Neural progenitor cell (in vitro differentiated cells): Measurements from ENCODE around the gene SPINT3. TPM values are rescaled to one million over a fixed set of nuclear protein-coding genes. Genes with fewer than 3 reads are reported as not detected.

ENCODE experiments used
- DNase-seq: peaks from one replicate; pipeline ENCODE4 v3.0.0-alpha.2; 2016; ENCODE audit warnings: low spot score
- H2AFZ ChIP-seq: fragments of 200-600 bp; sonication (generic); replicated peaks from 2 replicates; pipeline ENCODE4 v1.6.1; 2016; ENCODE audit warnings: antibody characterized with exemption
- H3F3A ChIP-seq: fragments of 200-600 bp; sonication (generic); 2 replicates; pipeline ENCODE4 v1.6.1; 2016; ENCODE audit warnings: antibody characterized with exemption, low read depth
- H3K27ac ChIP-seq: fragments of 200-600 bp; sonication (generic); 2 replicates; pipeline ENCODE4 v1.5.1; 2016; ENCODE audit warnings: mild to moderate bottlenecking
- H3K27me3 ChIP-seq: fragments of 200-600 bp; sonication (generic); 2 replicates; pipeline ENCODE4 v1.6.1; 2016; ENCODE audit warnings: mild to moderate bottlenecking, moderate library complexity
- H3K36me3 ChIP-seq: fragments of 200-600 bp; sonication (generic); 2 replicates; pipeline ENCODE4 v1.5.1; 2016
- H3K4me1 ChIP-seq: fragments of 200-600 bp; sonication (generic); 2 replicates; pipeline ENCODE4 v1.6.1; 2016; ENCODE audit warnings: mixed run types
- H3K4me2 ChIP-seq: fragments of 200-600 bp; sonication (generic); 2 replicates; pipeline ENCODE4 v1.6.1; 2016
- H3K4me3 ChIP-seq: fragments of 200-600 bp; sonication (generic); 2 replicates; pipeline ENCODE4 v1.5.1; 2016
- H3K79me2 ChIP-seq: fragments of 200-600 bp; sonication (generic); 2 replicates; pipeline ENCODE4 v1.6.1; 2016; ENCODE audit warnings: low read depth
- H3K9ac ChIP-seq: fragments of 200-600 bp; sonication (generic); 2 replicates; pipeline ENCODE4 v1.6.1; 2016
- H3K9me3 ChIP-seq: fragments of 200-600 bp; sonication (generic); 2 replicates; pipeline ENCODE4 v1.5.1; 2016; ENCODE audit warnings: low read depth
- H4K20me1 ChIP-seq: fragments of 200-600 bp; sonication (generic); 2 replicates; pipeline ENCODE4 v1.6.1; 2016; ENCODE audit warnings: low read depth
- H3K27ac Mint-ChIP-seq: 3 replicates; pipeline ENCODE4 v1.8.0; 2021; ENCODE audit warnings: mixed read lengths
- H3K27me3 Mint-ChIP-seq: 2 replicates; pipeline ENCODE4 v1.8.0; 2022; ENCODE audit warnings: low read depth, mild to moderate bottlenecking, inconsistent platforms, moderate library complexity, mixed read lengths; ENCODE audit not compliant: insufficient read depth
- H3K36me3 Mint-ChIP-seq: 3 replicates; pipeline ENCODE4 v1.8.0; 2021; ENCODE audit warnings: mixed read lengths
- H3K4me1 Mint-ChIP-seq: 3 replicates; pipeline ENCODE4 v1.8.0; 2021; ENCODE audit warnings: mixed read lengths
- H3K4me3 Mint-ChIP-seq: 3 replicates; pipeline ENCODE4 v1.8.0; 2021; ENCODE audit warnings: mild to moderate bottlenecking, moderate library complexity, mixed read lengths
- H3K9me3 Mint-ChIP-seq: 3 replicates; pipeline ENCODE4 v1.8.0; 2020; ENCODE audit warnings: mixed read lengths
- EZH2 ChIP-seq: fragments of 200-600 bp; sonication (generic); IDR thresholded peaks from 2 replicates; pipeline ENCODE4 v1.6.1; 2017; ENCODE audit warnings: antibody characterized with exemption, mild to moderate bottlenecking, moderate library complexity
- EZH2phosphoT487 ChIP-seq: fragments of 200-600 bp; sonication (generic); IDR thresholded peaks from 2 replicates; pipeline ENCODE4 v1.6.1; 2017; ENCODE audit warnings: antibody characterized with exemption
- total RNA-seq: library from RNA; depleted of rRNA; stranded (reverse); fragments of >200 nt; gene quantifications from 2 replicates; pipeline ENCODE4 v1.2.3, GENCODE V29; 2015; ENCODE audit warnings: low replicate concordance
- TF ChIP-seq, protein P1 (sequence below): fragments of 200-600 bp; sonication (generic); IDR thresholded peaks from 2 replicates; pipeline ENCODE4 v1.5.1; 2017; ENCODE audit warnings: antibody characterized with exemption, mild to moderate bottlenecking

The SPINT3 gene
- total RNA-seq, 1 donor from 2014 or later = not detected

DNA sequence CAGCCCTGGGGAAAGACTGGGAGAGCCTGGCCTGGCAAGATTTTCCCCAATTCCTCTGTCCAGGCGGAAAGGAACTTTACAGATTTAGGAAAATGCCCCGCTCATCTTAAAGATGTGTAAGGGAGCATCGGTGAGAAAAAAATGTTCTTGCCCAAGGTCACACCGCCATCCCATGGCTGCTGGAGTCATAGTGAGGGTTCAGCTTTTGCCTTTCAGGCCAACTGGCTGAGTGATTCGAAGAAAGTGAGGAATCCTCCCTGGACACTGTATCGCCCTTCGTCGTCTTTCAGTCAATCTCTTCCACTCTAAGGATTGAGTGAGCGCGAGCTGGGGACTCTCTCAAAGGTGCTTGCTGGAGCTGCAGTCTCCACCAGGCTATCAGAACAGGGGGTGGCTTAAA, 44.5 kb downstream of the SPINT3 start:
- peak overlapping the region; percentile 81 for H3K4me3 Mint-ChIP-seq

DNA sequence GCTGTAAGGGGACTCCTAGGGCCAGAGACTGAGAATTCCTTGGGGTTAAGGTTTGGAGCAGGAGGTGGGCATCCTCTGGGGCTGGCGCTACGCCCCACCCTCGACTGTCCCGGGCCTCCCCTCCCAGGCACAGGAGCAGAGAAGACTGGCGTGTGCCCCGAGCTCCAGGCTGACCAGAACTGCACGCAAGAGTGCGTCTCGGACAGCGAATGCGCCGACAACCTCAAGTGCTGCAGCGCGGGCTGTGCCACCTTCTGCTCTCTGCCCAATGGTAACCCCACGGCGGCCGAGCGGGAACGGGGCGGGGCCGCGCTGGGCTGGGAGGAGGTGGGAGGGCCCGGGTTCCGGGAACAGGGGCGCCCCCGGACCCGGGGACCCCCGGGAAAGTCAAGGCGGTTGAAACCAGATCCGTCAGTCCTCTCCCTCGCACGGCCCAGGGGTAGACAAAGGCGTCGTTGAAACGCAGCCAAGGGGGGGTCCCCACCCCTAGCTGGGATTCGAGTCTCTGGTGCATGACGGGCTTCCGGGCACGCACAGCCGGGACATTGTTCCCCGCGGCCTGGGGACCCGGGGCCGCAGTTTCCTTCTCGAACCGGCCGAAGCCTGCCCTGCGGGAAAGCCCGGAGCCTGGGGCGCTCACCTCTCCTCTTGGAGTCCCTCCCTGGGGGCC, 45.0 kb downstream of the SPINT3 start:
- no peaks in the 10 kb centered on the region for H3K9me3 ChIP-seq
- no peak overlapping the region for H3K9ac ChIP-seq
- Mint-ChIP-seq H3K36me3 (no peaks in the 10 kb centered on the region), H3K27me3 (peaks cover 17% of the 10 kb centered on the region), H3K4me1 (peaks cover 13% of the 10 kb centered on the region), H3K27ac (no peak overlapping the region), H3K9me3 (peaks cover 6% of the 10 kb centered on the region), H3K4me3 (peak overlapping the region; percentile 81)
- H3F3A ChIP-seq = peaks cover 6% of the 10 kb centered on the region
- DNase-seq = peak; percentile 65
- H3K27me3 ChIP-seq = peaks cover 50% of the 10 kb centered on the region
- no peaks in the 10 kb centered on the region for H3K79me2 ChIP-seq
- no peaks in the 10 kb centered on the region for H3K4me1 ChIP-seq
- H3K4me3 ChIP-seq = peak overlapping the region; percentile 54
- no peak overlapping the region for H3K27ac ChIP-seq
- no peaks in the 10 kb centered on the region for H4K20me1 ChIP-seq
- H3K4me2 ChIP-seq = peak overlapping the region; percentile 93
- H2AFZ ChIP-seq = peak overlapping the region; percentile 85
- H3K36me3 ChIP-seq = no peaks in the 10 kb centered on the region
- TF ChIP-seq EZH2phosphoT487 (no peak), EZH2 (peak; percentile 7)
- TF ChIP-seq, protein P1, sequence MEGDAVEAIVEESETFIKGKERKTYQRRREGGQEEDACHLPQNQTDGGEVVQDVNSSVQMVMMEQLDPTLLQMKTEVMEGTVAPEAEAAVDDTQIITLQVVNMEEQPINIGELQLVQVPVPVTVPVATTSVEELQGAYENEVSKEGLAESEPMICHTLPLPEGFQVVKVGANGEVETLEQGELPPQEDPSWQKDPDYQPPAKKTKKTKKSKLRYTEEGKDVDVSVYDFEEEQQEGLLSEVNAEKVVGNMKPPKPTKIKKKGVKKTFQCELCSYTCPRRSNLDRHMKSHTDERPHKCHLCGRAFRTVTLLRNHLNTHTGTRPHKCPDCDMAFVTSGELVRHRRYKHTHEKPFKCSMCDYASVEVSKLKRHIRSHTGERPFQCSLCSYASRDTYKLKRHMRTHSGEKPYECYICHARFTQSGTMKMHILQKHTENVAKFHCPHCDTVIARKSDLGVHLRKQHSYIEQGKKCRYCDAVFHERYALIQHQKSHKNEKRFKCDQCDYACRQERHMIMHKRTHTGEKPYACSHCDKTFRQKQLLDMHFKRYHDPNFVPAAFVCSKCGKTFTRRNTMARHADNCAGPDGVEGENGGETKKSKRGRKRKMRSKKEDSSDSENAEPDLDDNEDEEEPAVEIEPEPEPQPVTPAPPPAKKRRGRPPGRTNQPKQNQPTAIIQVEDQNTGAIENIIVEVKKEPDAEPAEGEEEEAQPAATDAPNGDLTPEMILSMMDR = no peak

More for the DNA sequence above, 44.5 kb downstream of the SPINT3 start:
- H3K27ac ChIP-seq = no peak overlapping the region
- DNase-seq = peak; percentile 33
- peak overlapping the region; percentile 85 for H2AFZ ChIP-seq
- H3K4me1 ChIP-seq = no peaks in the 10 kb centered on the region
- no peaks in the 10 kb centered on the region for H4K20me1 ChIP-seq
- peak overlapping the region; percentile 48 for H3K27ac Mint-ChIP-seq
- peak overlapping the region; percentile 54 for H3K4me3 ChIP-seq
- peaks cover 16% of the 10 kb centered on the region for H3K27me3 Mint-ChIP-seq
- H3K9me3 Mint-ChIP-seq = peaks cover 6% of the 10 kb centered on the region
- H3F3A ChIP-seq = peaks cover 6% of the 10 kb centered on the region
- H3K4me2 ChIP-seq = peak overlapping the region; percentile 93
- no peaks in the 10 kb centered on the region for H3K36me3 Mint-ChIP-seq
- H3K4me1 Mint-ChIP-seq = peaks cover 13% of the 10 kb centered on the region
- peaks cover 45% of the 10 kb centered on the region for H3K27me3 ChIP-seq
- H3K9me3 ChIP-seq = no peaks in the 10 kb centered on the region
- no peaks in the 10 kb centered on the region for H3K79me2 ChIP-seq
- TF ChIP-seq EZH2 = no peak
- TF ChIP-seq, protein P1 = peak; percentile 10
- H3K9ac ChIP-seq = no peak overlapping the region
- no peaks in the 10 kb centered on the region for H3K36me3 ChIP-seq

DNA sequence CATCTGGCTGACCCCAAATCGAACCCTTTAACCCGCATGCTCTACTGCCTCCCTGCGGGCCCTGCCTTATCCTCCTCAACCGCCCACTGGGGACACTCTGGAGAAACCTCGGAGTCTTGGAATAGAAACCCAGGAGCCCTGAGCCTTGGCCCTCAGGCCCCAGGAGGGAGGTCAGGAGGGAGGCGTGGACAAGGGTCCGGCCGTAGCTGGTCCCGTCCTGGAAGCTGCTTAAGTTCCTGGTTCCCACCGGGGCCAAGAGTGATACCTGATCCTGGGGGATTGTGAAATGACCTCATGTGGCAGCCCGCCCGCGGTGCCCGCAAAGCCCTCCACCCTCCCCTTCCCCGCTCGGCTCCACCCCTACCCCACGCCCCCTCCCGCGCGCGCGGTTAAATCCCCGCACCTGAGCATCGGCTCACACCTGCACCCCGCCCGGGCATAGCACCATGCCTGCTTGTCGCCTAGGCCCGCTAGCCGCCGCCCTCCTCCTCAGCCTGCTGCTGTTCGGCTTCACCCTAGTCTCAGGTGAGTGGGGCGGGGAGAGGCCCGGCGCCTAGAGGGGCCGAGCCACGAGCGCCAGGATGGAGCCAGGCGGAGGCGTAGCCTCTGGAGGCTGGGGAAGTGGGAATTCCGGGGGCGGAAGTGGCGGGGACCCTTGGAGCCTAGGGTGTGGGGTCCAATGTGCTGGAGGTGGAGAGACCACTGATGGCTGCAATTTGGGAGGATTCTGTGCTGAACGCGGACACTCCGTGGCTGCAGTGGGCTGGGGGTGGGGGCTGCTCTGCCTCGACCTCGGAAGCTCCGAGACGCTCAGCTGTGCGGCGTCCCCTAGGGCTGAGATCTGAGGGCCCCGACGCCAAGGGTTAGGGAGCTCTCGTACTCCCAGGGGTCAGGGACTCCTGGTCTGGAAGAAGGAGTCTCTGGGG, 45.8 kb downstream of the SPINT3 start, which contains the start of gene WFDC2:
Gene WFDC2 (plus strand): TSS at position 418 of the 926 bp plus-strand sequence. CDS start 29 bp downstream, at position 447.
- Histone ChIP-seq H3K4me1 (no peaks in the 10 kb centered on the region), H3K79me2 (no peaks in the 10 kb centered on the region), H3K4me3 (peak within 1 kb of the TSS; percentile 54), H3K27ac (no peak within 1 kb of the TSS), H3K9ac (no peak within 1 kb of the TSS), H2AFZ (peak within 1 kb of the TSS; percentile 85), H3K36me3 (no peaks in the 10 kb centered on the region), H3K27me3 (peaks cover 58% of the 10 kb centered on the region), H3F3A (peaks cover 6% of the 10 kb centered on the region), H4K20me1 (no peaks in the 10 kb centered on the region), H3K4me2 (peak within 1 kb of the TSS; percentile 93), H3K9me3 (no peaks in the 10 kb centered on the region)
- Mint-ChIP-seq H3K9me3 (peaks cover 6% of the 10 kb centered on the region), H3K36me3 (no peaks in the 10 kb centered on the region), H3K27me3 (peaks cover 17% of the 10 kb centered on the region), H3K4me3 (peak within 1 kb of the TSS; percentile 81), H3K27ac (no peak within 1 kb of the TSS), H3K4me1 (peaks cover 13% of the 10 kb centered on the region)
- TF ChIP-seq EZH2 (peak; percentile 37), EZH2phosphoT487 (no peak)
- TF ChIP-seq, protein P1 = peak; percentile 32
- peak; percentile 69 for DNase-seq
